HG03442 (cell line): ENCODE measurements around the gene UGT8.
"Not testable (repeated sequence)": the region's sequence is repeated elsewhere in the genome, so short reads cannot be mapped to it uniquely, and the experiment has no call there.

Experiments
- ATAC-seq: cut with Tn5 transposase; IDR thresholded peaks from one replicate; pipeline ENCODE4 v1.9.1; 2021; ENCODE audit warnings: mild to moderate bottlenecking, moderate library complexity; ENCODE audit not compliant: unreplicated experiment

Gene UGT8

GRCh38 chr4:114603497-114603896, 4.9 kb downstream of the UGT8 start:
- peak; percentile 95 for ATAC-seq

- ATAC-seq, result no peak
These were observed 7.6 kb downstream of the UGT8 start for GRCh38 chr4:114606245-114606644.

- no peak for ATAC-seq
These were observed 8.4 kb downstream of the UGT8 start for GRCh38 chr4:114607056-114607455.

- no peak for ATAC-seq
These were observed 15.0 kb downstream of the UGT8 start for GRCh38 chr4:114613560-114613959.

GRCh38 chr4:114615435-114615834, 16.8 kb downstream of the UGT8 start:
- ATAC-seq, result no peak

GRCh38 chr4:114616036-114616435, 17.4 kb downstream of the UGT8 start:
- ATAC-seq, result not testable (repeated sequence)

- no peak for ATAC-seq
These were observed 27.6 kb downstream of the UGT8 start for GRCh38 chr4:114626196-114626595.

- ATAC-seq, result no peak
These were observed 37.8 kb downstream of the UGT8 start for GRCh38 chr4:114636192-114636935.

GRCh38 chr4:114642173-114642780, 43.7 kb downstream of the UGT8 start:
- ATAC-seq, result no peak

GRCh38 chr4:114649908-114650307, 51.3 kb downstream of the UGT8 start:
- ATAC-seq, result no peak

- no peak for ATAC-seq
These were observed 55.1 kb downstream of the UGT8 start for GRCh38 chr4:114653675-114654074.

GRCh38 chr4:114654592-114654991, 56.0 kb downstream of the UGT8 start:
- ATAC-seq, result no peak

GRCh38 chr4:114658179-114658578, 59.6 kb downstream of the UGT8 start:
- no peak for ATAC-seq

- ATAC-seq, result no peak
These were observed 60.2 kb downstream of the UGT8 start for GRCh38 chr4:114658776-114659175.

- ATAC-seq, result peak; percentile 98
These were observed 60.9 kb downstream of the UGT8 start for GRCh38 chr4:114659386-114660008.

- ATAC-seq, result no peak
These were observed 64.5 kb downstream of the UGT8 start for GRCh38 chr4:114663083-114663482.

GRCh38 chr4:114668577-114668976, 70.0 kb downstream of the UGT8 start:
- no peak for ATAC-seq

GRCh38 chr4:114670733-114671132, 72.1 kb downstream of the UGT8 start:
- peak; percentile 46 for ATAC-seq

GRCh38 chr4:114673306-114673705, 74.7 kb downstream of the UGT8 start:
- ATAC-seq, result no peak

- no peak for ATAC-seq
These were observed 75.5 kb downstream of the UGT8 start for GRCh38 chr4:114674080-114674479.

- no peak for ATAC-seq
These were observed 78.9 kb downstream of the UGT8 start for GRCh38 chr4:114677346-114677979.

- no peak for ATAC-seq
These were observed 85.9 kb downstream of the UGT8 start for GRCh38 chr4:114684462-114684861.
